ENCODE measurements around the gene PDE4D.
"Not testable (repeated sequence)": the region's sequence is repeated elsewhere in the genome, so short reads cannot be mapped to it uniquely, and the experiment has no call there.

Gene PDE4D

GRCh38 chr5:59579101-59579823, 314.3 kb downstream of the PDE4D start:
- no peak for TF ChIP-seq REST (IDR thresholded peaks at IDR 0.05; ENCODE audit: insufficient replicate concordance, low read depth)
- no peak for TF ChIP-seq GABPA (IDR thresholded peaks at IDR 0.05; ENCODE audit: low read depth)
- TF ChIP-seq SPI1 (IDR thresholded peaks at IDR 0.05; ENCODE audit: borderline replicate concordance, low read depth) = no peak
- TF ChIP-seq POLR2AphosphoS5 (IDR thresholded peaks at IDR 0.05; ENCODE audit: low read depth) = no peak
- TF ChIP-seq CTCF (IDR thresholded peaks at IDR 0.05; ENCODE audit: insufficient read depth, low read length) = no peak
- no peak for DNase-seq (ENCODE audit: low read depth in 1 of 2, low spot score in 1 of 2)
- no peak overlapping the region for H3K4me3 ChIP-seq (replicated peaks; ENCODE audit: insufficient read depth, low read length)
- no peak overlapping the region for H3K27ac ChIP-seq (replicated peaks)
- H3K27me3 ChIP-seq (ENCODE audit: insufficient read depth, poor library complexity, severe bottlenecking) = no peaks in the 10 kb centered on the region

- Histone ChIP-seq H3K4me3 (replicated peaks; ENCODE audit: insufficient read depth, low read length) (no peak overlapping the region), H3K27ac (replicated peaks) (no peak overlapping the region), H3K27me3 (ENCODE audit: insufficient read depth, poor library complexity, severe bottlenecking) (no peaks in the 10 kb centered on the region)
- no peak for DNase-seq (ENCODE audit: low read depth in 1 of 2, low spot score in 1 of 2)
- TF ChIP-seq CTCF (IDR thresholded peaks at IDR 0.05; ENCODE audit: insufficient read depth, low read length) (no peak), GABPA (IDR thresholded peaks at IDR 0.05; ENCODE audit: low read depth) (no peak), SPI1 (IDR thresholded peaks at IDR 0.05; ENCODE audit: borderline replicate concordance, low read depth) (no peak)
Measured at GRCh38 chr5:59577485-59577884, 316.0 kb downstream of the PDE4D start.

- no peak for TF ChIP-seq GABPA (IDR thresholded peaks at IDR 0.05; ENCODE audit: low read depth)
- TF ChIP-seq POLR2AphosphoS5 (IDR thresholded peaks at IDR 0.05; ENCODE audit: low read depth) = no peak
- TF ChIP-seq REST (IDR thresholded peaks at IDR 0.05; ENCODE audit: insufficient replicate concordance, low read depth) = no peak
- no peak for TF ChIP-seq CTCF (IDR thresholded peaks at IDR 0.05; ENCODE audit: insufficient read depth, low read length)
- TF ChIP-seq SPI1 (IDR thresholded peaks at IDR 0.05; ENCODE audit: borderline replicate concordance, low read depth) = no peak
- no peak overlapping the region for H3K27ac ChIP-seq (replicated peaks)
- DNase-seq (ENCODE audit: low read depth in 1 of 2, low spot score in 1 of 2) = no peak
- no peaks in the 10 kb centered on the region for H3K27me3 ChIP-seq (ENCODE audit: insufficient read depth, poor library complexity, severe bottlenecking)
- no peak overlapping the region for H3K4me3 ChIP-seq (replicated peaks; ENCODE audit: insufficient read depth, low read length)
Measured at GRCh38 chr5:59575648-59576445, 317.7 kb downstream of the PDE4D start.

- H3K27me3 ChIP-seq (ENCODE audit: insufficient read depth, poor library complexity, severe bottlenecking); DNase-seq (ENCODE audit: low read depth in 1 of 2, low spot score in 1 of 2); H3K27ac ChIP-seq (replicated peaks); H3K4me3 ChIP-seq (replicated peaks; ENCODE audit: insufficient read depth, low read length): not testable (repeated sequence)
Measured at GRCh38 chr5:59573509-59573908, 320.0 kb downstream of the PDE4D start.
